ENCODE measurements around the gene SOAT1. TPM values are rescaled to one million over a fixed set of nuclear protein-coding genes. Genes with fewer than 3 reads are reported as not detected.
"Not testable (repeated sequence)": the region's sequence is repeated elsewhere in the genome, so short reads cannot be mapped to it uniquely, and the experiment has no call there.

The SOAT1 gene
- total RNA-seq, 1 donor from 2014 or later, result 10.3 TPM

GRCh38 chr1:179380299-179380698, 86.7 kb downstream of the SOAT1 start:
- no peak for TF ChIP-seq CTCF (IDR thresholded peaks at IDR 0.05)
- TF ChIP-seq POLR2A (IDR thresholded peaks at IDR 0.05), result no peak
- TF ChIP-seq POLR2AphosphoS5 (IDR thresholded peaks at IDR 0.05; ENCODE audit: insufficient read depth in 1 of 2, low read depth in 1 of 2), result no peak

GRCh38 chr1:179384027-179384426, 90.4 kb downstream of the SOAT1 start:
- no peak for DNase-seq (ENCODE audit: extremely low spot score in 2 of 2)
- Histone ChIP-seq H3K9me3 (no peaks in the 10 kb centered on the region), H3K4me3 (no peak overlapping the region), H3K36me3 (no peaks in the 10 kb centered on the region), H3K27me3 (no peaks in the 10 kb centered on the region), H3K4me1 (no peaks in the 10 kb centered on the region), H3K27ac (no peak overlapping the region)
- intact Hi-C loops (cut with DNase I), result no loop called here
- TF ChIP-seq POLR2A (IDR thresholded peaks at IDR 0.05), result no peak
- TF ChIP-seq POLR2AphosphoS5 (IDR thresholded peaks at IDR 0.05; ENCODE audit: insufficient read depth in 1 of 2, low read depth in 1 of 2), result no peak
- no peak for TF ChIP-seq CTCF (IDR thresholded peaks at IDR 0.05)

More at GRCh38 chr1:179380299-179380698, 86.7 kb downstream of the SOAT1 start:
- Histone ChIP-seq H3K27me3 (no peaks in the 10 kb centered on the region), H3K9me3 (no peaks in the 10 kb centered on the region), H3K4me1 (no peaks in the 10 kb centered on the region), H3K4me3 (no peak overlapping the region), H3K36me3 (no peaks in the 10 kb centered on the region), H3K27ac (no peak overlapping the region)
- intact Hi-C loops (cut with DNase I), result no loop called here
- DNase-seq (ENCODE audit: extremely low spot score in 2 of 2), result no peak

- H3K36me3 ChIP-seq, result no peaks in the 10 kb centered on the region
- TF ChIP-seq CTCF (IDR thresholded peaks at IDR 0.05), result no peak
- TF ChIP-seq POLR2AphosphoS5 (IDR thresholded peaks at IDR 0.05; ENCODE audit: insufficient read depth in 1 of 2, low read depth in 1 of 2), result no peak
- no peak for TF ChIP-seq POLR2A (IDR thresholded peaks at IDR 0.05)
- H3K27ac ChIP-seq, result no peak overlapping the region
- no peak overlapping the region for H3K4me3 ChIP-seq
- no peaks in the 10 kb centered on the region for H3K27me3 ChIP-seq
- no peaks in the 10 kb centered on the region for H3K9me3 ChIP-seq
- intact Hi-C loops (cut with DNase I), result no loop called here
- no peaks in the 10 kb centered on the region for H3K4me1 ChIP-seq
- no peak for DNase-seq (ENCODE audit: extremely low spot score in 2 of 2)
Measured at GRCh38 chr1:179385510-179385909, 91.9 kb downstream of the SOAT1 start.

- H3K36me3 ChIP-seq, result no peaks in the 10 kb centered on the region
- no peaks in the 10 kb centered on the region for H3K27me3 ChIP-seq
- no peak overlapping the region for H3K27ac ChIP-seq
- H3K9me3 ChIP-seq, result no peaks in the 10 kb centered on the region
- no peaks in the 10 kb centered on the region for H3K4me1 ChIP-seq
- no peak for DNase-seq (ENCODE audit: extremely low spot score in 2 of 2)
- TF ChIP-seq POLR2AphosphoS5 (IDR thresholded peaks at IDR 0.05; ENCODE audit: insufficient read depth in 1 of 2, low read depth in 1 of 2) (no peak), CTCF (IDR thresholded peaks at IDR 0.05) (no peak), POLR2A (IDR thresholded peaks at IDR 0.05) (no peak)
- intact Hi-C loops (cut with DNase I), result no loop called here
- no peak overlapping the region for H3K4me3 ChIP-seq
Measured at GRCh38 chr1:179393721-179394120, 100.1 kb downstream of the SOAT1 start.

DNA sequence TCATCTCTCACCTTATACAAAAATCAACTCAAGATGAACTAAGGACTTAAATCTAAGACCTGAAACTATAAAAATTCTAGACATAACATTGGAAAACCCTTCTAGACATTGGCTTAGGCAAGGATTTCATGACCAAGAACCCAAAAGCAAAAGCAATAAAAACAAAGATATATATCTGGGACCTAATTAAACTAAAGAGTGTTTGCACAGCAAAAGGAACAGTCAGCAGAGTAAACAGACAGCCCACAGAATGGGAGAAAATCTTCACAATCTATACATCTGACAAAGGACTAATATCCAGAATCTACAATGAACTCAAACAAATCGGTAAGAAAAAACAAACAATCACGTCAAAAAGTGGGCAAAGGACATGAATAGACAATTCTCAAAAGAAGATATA, 105.8 kb downstream of the SOAT1 start:
- H3K4me1 ChIP-seq; H3K9me3 ChIP-seq; H3K36me3 ChIP-seq; intact Hi-C loops (cut with DNase I); H3K27me3 ChIP-seq; H3K4me3 ChIP-seq; H3K27ac ChIP-seq; DNase-seq (ENCODE audit: extremely low spot score in 2 of 2): not testable (repeated sequence)

Small RNAs within 50 kb of the gene (small RNA-seq; reads per million reads assigned to genes)
- not detected for gene AL512326.2

Other genes starting within 250 kb of the SOAT1 start
- gene TOR3A, start 211.7 kb upstream of the SOAT1 start, total RNA-seq, result 20.4 TPM
- 15.0 TPM for gene ABL2, start 64.1 kb upstream of the SOAT1 start, total RNA-seq
- gene AXDND1, start 72.2 kb downstream of the SOAT1 start, total RNA-seq, result not detected

Data from vagina (tissue), 2 donors.